Measurements from ENCODE around the gene ARFGEF2. TPM values are rescaled to one million over a fixed set of nuclear protein-coding genes. Genes with fewer than 3 reads are reported as not detected.

The ARFGEF2 gene
- total and polyA plus RNA-seq, 2 of the 4 experiments (the other 2 are of a cell fraction) = 10.3 to 39.1 TPM

DNA sequence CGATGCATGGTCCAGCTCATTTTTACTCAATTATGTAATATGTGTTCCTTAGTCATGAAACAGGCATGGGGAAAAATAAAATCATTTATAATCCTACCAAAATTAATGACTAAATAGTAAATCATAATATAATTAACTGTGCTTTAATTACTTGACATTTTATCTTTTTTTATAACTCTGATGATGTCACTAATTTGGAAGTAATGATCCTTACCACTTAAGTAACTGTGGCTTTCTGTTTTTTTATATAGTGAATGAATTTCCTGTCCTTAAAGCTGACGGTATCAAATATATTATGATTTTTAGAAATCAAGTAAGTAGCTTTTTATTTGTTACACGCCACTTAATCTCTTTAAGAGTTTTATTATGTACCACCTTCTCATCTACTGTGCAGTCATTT lies 156.8 kb downstream of the ARFGEF2 start:
- no peaks in the 10 kb centered on the region for H3K9me1 ChIP-seq (ENCODE audit: insufficient read depth, low read length)
- H2BK20ac ChIP-seq (ENCODE audit: low read depth, low read length) = no peak overlapping the region
- no peak for ATAC-seq (ENCODE audit: low read depth)
- no peak overlapping the region for H2BK120ac ChIP-seq (ENCODE audit: low read depth, low read length)
- H3K14ac ChIP-seq (replicated peaks; ENCODE audit: low read depth, low read length) = no peak overlapping the region
- H3K23ac ChIP-seq (ENCODE audit: low read depth, low read length) = no peak overlapping the region
- POLR2A ChIA-PET (ENCODE audit: unreplicated experiment) = no interaction called here
- no peak overlapping the region for H4K91ac ChIP-seq (ENCODE audit: insufficient read depth, low read depth, low read length)
- no TSS peak for BruUV-seq (replicated peaks)
- no peak overlapping the region for H3K56ac ChIP-seq (ENCODE audit: extremely low read depth, insufficient read depth, low read length)
- in situ Hi-C loops (cut with MboI; ENCODE audit: low sequenced_read_pairs) (no loop called here), dilution Hi-C loops (cut with HindIII; ENCODE audit: low sequenced_read_pairs, unreplicated experiment) (no loop called here), intact Hi-C loops (cut with micrococcal nuclease) (loop anchor here (2.0 kb wide), 1 partner anchor 14 kb away; no protein-coding TSS in a partner anchor)
- DNase-seq = no peak
- no peaks in the 10 kb centered on the region for H4K20me1 ChIP-seq (ENCODE audit: insufficient read depth, low read length)
- H2BK15ac ChIP-seq (ENCODE audit: low read depth, low read length) = no peak overlapping the region
- peaks cover 7 to 21% of the 10 kb centered on the region in 2 experiments for H3K79me1 ChIP-seq (ENCODE audit: low read depth in 1 of 2, low read length in 2 of 2)
- no peak overlapping the region for H3K4me2 ChIP-seq (ENCODE audit: low read depth, low read length)
- H3K9me3 ChIP-seq (ENCODE audit: control insufficient read depth, insufficient read depth, low read length) = no peaks in the 10 kb centered on the region
- no peak overlapping the region for H3K4me3 ChIP-seq (ENCODE audit: insufficient read depth, low read depth, low read length)
- no peak overlapping the region for H3K4ac ChIP-seq (ENCODE audit: low read depth, low read length)
- WGBS, 2 experiments (ENCODE audit: extremely low coverage in 2 of 2, insufficient read length in 1 of 2) = no CpG with 5 or more reads among the region's 3 CpGs
- H2AFZ ChIP-seq (replicated peaks; ENCODE audit: low read length, poor library complexity) = no peak overlapping the region
- H3K4me1 ChIP-seq (ENCODE audit: control insufficient read depth, insufficient read depth, low read length) = no peaks in the 10 kb centered on the region
- H3K9ac ChIP-seq (ENCODE audit: low read depth, low read length) = no peak overlapping the region
- no peak overlapping the region for H4K5ac ChIP-seq (ENCODE audit: low read depth, low read length)
- no peak overlapping the region for H3K27ac ChIP-seq (ENCODE audit: insufficient read depth, low read length)
- H3K27me3 ChIP-seq (ENCODE audit: control insufficient read depth, insufficient read depth, low read length) = no peaks in the 10 kb centered on the region
- no peak overlapping the region for H2AK5ac ChIP-seq (ENCODE audit: low read depth, low read length)
- CTCF ChIA-PET = interaction anchor here (0.9 kb wide), 1 partner anchor 9 kb away, joined by 4 read pairs; no protein-coding TSS in a partner anchor
- no peak overlapping the region for H2AK9ac ChIP-seq (replicated peaks; ENCODE audit: low read depth, low read length, poor library complexity)
- TF ChIP-seq FOS (IDR thresholded peaks at IDR 0.05; ENCODE audit: low read depth, low read length) (no peak), CEBPB (IDR thresholded peaks at IDR 0.05; ENCODE audit: low read depth, low read length) (no peak), SMC3 (IDR thresholded peaks at IDR 0.05; ENCODE audit: low read depth, low read length) (no peak), NFE2L2 (IDR thresholded peaks at IDR 0.05; ENCODE audit: low read depth, low read length) (no peak), ELK1 (IDR thresholded peaks at IDR 0.05; ENCODE audit: borderline replicate concordance, low read depth, low read length) (no peak), RAD21 (IDR thresholded peaks at IDR 0.05; ENCODE audit: low read length) (no peak), MAZ (IDR thresholded peaks at IDR 0.05; ENCODE audit: borderline replicate concordance, low read depth, low read length) (no peak), POLR2A (IDR thresholded peaks at IDR 0.05; ENCODE audit: low read depth, low read length) (no peak), RCOR1 (IDR thresholded peaks at IDR 0.05; ENCODE audit: insufficient replicate concordance, low read length) (no peak), CTCF (conservative IDR thresholded peaks at IDR 0.05; ENCODE audit: low read depth, low read length) (no peak), RFX5 (IDR thresholded peaks at IDR 0.05; ENCODE audit: low read depth, low read length) (no peak), CHD1 (IDR thresholded peaks at IDR 0.05; ENCODE audit: low read depth, low read length) (no peak), BHLHE40 (IDR thresholded peaks at IDR 0.05; ENCODE audit: low read depth, low read length) (no peak), MXI1 (IDR thresholded peaks at IDR 0.05; ENCODE audit: borderline replicate concordance, low read depth, low read length) (no peak)
- TF ChIP-seq, protein P1, sequence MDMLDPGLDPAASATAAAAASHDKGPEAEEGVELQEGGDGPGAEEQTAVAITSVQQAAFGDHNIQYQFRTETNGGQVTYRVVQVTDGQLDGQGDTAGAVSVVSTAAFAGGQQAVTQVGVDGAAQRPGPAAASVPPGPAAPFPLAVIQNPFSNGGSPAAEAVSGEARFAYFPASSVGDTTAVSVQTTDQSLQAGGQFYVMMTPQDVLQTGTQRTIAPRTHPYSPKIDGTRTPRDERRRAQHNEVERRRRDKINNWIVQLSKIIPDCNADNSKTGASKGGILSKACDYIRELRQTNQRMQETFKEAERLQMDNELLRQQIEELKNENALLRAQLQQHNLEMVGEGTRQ (IDR thresholded peaks at IDR 0.05; ENCODE audit: low read depth, low read length) = no peak
- H3K18ac ChIP-seq (ENCODE audit: low read depth, low read length) = no peak overlapping the region
- H3K36me3 ChIP-seq (ENCODE audit: control insufficient read depth, insufficient read depth, low read length) = peaks cover 40% of the 10 kb centered on the region
- no peak overlapping the region for H4K8ac ChIP-seq (ENCODE audit: low read depth in 2 of 2, low read length in 2 of 2)
- H2BK5ac ChIP-seq (ENCODE audit: low read depth, low read length, poor library complexity, severe bottlenecking) = no peak overlapping the region

Data from IMR-90 (cell line).